EH (cell line): ENCODE measurements around the gene ITIH5.

ENCODE experiments used
- DNase-seq: peaks from one replicate; pipeline ENCODE4 v3.0.0-alpha.2; 2015; ENCODE audit warnings: low read depth

Gene ITIH5

DNA sequence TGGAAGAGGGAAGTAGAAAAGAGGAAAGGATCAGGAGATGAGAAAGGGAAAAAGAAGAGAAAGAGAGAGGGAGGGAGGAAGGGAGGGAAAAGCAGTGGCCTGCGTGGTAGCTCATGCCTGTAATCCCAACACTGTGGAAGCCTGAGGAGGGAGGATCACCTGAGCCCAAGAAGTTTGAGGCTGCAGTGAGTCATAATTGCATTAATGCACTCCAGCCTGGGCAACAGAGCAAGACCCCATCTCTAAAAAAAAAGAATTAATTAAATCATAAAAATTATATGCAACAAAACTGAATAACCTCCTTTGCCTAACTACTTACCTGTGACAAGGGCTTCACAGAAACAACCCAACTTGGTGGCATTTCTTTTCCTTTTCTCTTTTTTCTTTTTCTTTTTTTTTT, 148.1 kb downstream of the ITIH5 start:
- no peak for DNase-seq

DNA sequence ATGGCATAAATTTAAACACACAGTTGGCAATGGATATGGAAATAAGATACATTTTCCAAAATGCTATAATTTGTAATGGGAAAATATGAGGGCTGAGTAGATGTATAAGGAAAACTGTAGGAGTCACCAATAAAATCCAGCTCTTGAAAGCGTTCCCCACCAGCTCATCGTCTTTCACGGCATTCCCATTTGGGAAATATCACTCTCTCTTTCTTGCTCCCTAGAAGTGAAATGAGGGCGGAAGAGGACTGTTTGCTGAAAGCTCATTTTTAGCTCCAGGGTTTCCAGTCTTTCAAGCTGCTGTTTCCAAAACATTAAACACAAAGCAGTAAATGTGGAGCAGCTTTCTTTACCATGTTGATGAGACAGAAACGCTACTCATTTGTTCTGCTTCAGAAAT, 151.3 kb downstream of the ITIH5 start:
- DNase-seq, result no peak

DNA sequence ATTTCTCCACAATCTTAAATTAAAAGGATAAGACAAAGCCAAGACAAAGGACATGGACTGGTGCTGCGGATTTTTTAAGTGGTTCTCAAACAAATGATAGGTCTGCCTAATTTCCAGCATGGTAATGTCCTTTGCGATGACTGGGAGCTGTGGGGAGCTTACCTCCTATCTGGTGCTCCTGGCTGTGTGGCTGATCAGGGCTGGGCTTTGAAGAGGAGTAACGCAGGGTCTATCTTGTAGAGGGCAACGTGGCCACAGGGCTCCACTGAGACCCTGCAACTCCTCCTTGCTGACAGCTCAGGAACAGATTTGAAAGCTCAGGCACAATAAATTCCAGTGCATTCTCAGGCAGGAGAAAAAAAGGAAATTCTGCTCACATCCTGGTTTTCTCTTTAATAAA, 152.8 kb downstream of the ITIH5 start:
- no peak for DNase-seq

DNA sequence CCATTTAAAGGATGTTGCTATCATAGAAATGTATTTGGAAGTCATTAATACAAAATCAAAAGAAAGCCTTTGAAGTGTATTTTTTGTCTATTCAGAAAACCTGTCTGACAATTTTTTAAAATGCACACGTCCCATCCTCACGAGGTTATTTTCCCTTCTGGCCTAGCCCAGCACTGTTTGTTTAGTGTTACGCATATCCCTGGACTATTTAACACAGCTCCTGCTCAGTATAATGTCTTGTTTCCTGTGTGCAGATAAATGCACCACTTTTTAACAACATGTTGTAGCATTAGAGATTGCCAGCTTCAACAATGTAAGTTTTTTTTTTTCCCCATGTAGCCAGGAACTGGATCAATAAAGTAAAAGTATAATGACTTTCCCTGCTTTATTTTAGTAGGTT, 153.3 kb downstream of the ITIH5 start:
- no peak for DNase-seq

DNA sequence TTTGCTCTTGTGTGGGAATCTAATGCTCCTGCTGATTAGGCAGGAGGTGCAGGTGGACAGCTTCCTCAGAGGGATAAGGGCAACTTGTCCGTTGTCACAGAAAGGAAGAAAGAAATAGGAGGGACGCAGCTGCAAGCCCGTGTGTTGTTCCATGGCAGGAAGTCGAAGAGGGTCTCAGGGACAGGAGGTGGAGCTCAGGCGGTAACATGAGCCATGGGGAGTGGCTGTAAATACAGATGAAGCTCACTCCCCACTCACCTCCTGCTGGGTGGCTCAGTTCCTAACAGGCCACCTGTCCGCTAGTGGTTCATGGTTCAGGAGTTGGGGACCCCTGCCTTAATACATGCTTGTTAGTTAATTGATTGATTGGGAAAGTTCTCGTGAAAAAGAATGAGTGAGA, 154.3 kb downstream of the ITIH5 start:
- no peak for DNase-seq

DNA sequence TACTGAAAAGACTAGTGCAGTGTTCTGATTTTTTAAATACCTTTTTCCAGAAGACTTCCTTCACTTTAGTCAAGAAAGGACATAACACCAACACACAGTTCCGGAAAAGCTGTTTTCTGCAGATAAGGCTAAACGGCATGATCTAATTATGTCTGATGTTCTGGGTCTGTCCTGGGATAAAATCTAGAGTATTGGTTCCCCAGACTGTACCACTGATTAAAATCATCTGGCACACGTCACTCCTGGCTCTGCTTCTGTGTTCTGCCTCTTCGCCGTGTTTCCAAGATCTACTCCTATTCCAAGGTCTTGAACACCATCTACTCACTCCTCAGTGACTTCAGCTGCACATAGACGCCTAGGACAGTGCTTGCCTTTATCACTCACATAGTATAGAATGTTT, 155.2 kb downstream of the ITIH5 start:
- DNase-seq, result no peak
